Measurements from ENCODE around the gene SLC43A3. TPM values are rescaled to one million over a fixed set of nuclear protein-coding genes. Genes with fewer than 3 reads are reported as not detected.
"Not testable (repeated sequence)": the region's sequence is repeated elsewhere in the genome, so short reads cannot be mapped to it uniquely, and the experiment has no call there.

The SLC43A3 gene
- polyA plus RNA-seq, 1 donor = 27.2 TPM

- peak; percentile 53 for DNase-seq
Measured at GRCh38 chr11:57386178-57386940, 40.6 kb downstream of the SLC43A3 start.

GRCh38 chr11:57380975-57381374 lies 45.9 kb downstream of the SLC43A3 start, which contains the start of gene PRG3:
Gene PRG3 (minus strand): TSS chr11:57381150. CDS start chr11:57380708, 442 bp downstream.
- no peak for DNase-seq

- DNase-seq = peak; percentile 48
Measured at GRCh38 chr11:57379732-57380131, 47.2 kb downstream of the SLC43A3 start.

GRCh38 chr11:57378186-57378585 lies 48.7 kb downstream of the SLC43A3 start:
- DNase-seq = no peak

GRCh38 chr11:57377107-57377506 lies 49.8 kb downstream of the SLC43A3 start:
- no peak for DNase-seq

- DNase-seq = no peak
Measured at GRCh38 chr11:57376095-57377090, 50.5 kb downstream of the SLC43A3 start.

- DNase-seq = no peak
Measured at GRCh38 chr11:57375490-57375889, 51.4 kb downstream of the SLC43A3 start.

GRCh38 chr11:57374966-57375365 lies 52.0 kb downstream of the SLC43A3 start:
- DNase-seq = no peak

- DNase-seq = no peak
Measured at GRCh38 chr11:57373146-57373545, 53.8 kb downstream of the SLC43A3 start.

GRCh38 chr11:57370941-57371340 lies 56.0 kb downstream of the SLC43A3 start:
- DNase-seq = no peak

- DNase-seq = no peak
Measured at GRCh38 chr11:57370251-57370650, 56.7 kb downstream of the SLC43A3 start.

- no peak for DNase-seq
Measured at GRCh38 chr11:57368845-57369232, 58.1 kb downstream of the SLC43A3 start.

- no peak for DNase-seq
Measured at GRCh38 chr11:57368106-57368844, 58.6 kb downstream of the SLC43A3 start.

- no peak for DNase-seq
Measured at GRCh38 chr11:57364851-57365660, 61.9 kb downstream of the SLC43A3 start.

GRCh38 chr11:57363131-57364080 lies 63.5 kb downstream of the SLC43A3 start:
- DNase-seq = no peak

- no peak for DNase-seq
Measured at GRCh38 chr11:57361926-57362325, 65.0 kb downstream of the SLC43A3 start.

GRCh38 chr11:57361420-57361819 lies 65.5 kb downstream of the SLC43A3 start:
- DNase-seq = not testable (repeated sequence)

GRCh38 chr11:57360991-57361390 lies 65.9 kb downstream of the SLC43A3 start:
- DNase-seq = no peak

- DNase-seq = no peak
Measured at GRCh38 chr11:57359896-57360690, 66.8 kb downstream of the SLC43A3 start.

Data from left kidney (tissue), 2 donors.